A549 (cell line): ENCODE measurements around the gene TXNL4A. TPM values are rescaled to one million over a fixed set of nuclear protein-coding genes. Genes with fewer than 3 reads are reported as not detected.

Experiments
- ATAC-seq, 2 experiments: fragments of 200-7000 bp in 1 of 2; fragments of >200 bp in 1 of 2; cut with Nextera tagmentation in 1 of 2; cut with Tn5 transposase in 1 of 2; 3 replicates each; pipeline versions ENCODE4 v1.8.0 to v1.9.1; 2018 to 2020; ENCODE audit warnings: mild to moderate bottlenecking in 1 of 2, moderate library complexity in 1 of 2
- CTCF ChIA-PET: fragments of 300-600 bp; sonication (Branson Sonifier 250); formaldehyde crosslinking; extraction: SDS; loops from one replicate; lab custom pipeline; 2021; ENCODE audit warnings: antibody characterized with exemption, inconsistent platforms; lab: Yijun Ruan, JAX
- POLR2A ChIA-PET: fragments of 350-600 bp; formaldehyde crosslinking; extraction: SDS; loops from one replicate; lab custom pipeline; 2021; ENCODE audit warnings: antibody characterized with exemption, inconsistent platforms; lab: Yijun Ruan, JAX
- DNase-seq, 2 experiments: peaks; one replicate each; pipeline versions ENCODE4 v3.0.0 to v3.0.0-alpha.2; 2011 to 2016; ENCODE audit warnings: low read depth in 1 of 2, low spot score in 1 of 2
- FAIRE-seq: peaks from 2 replicates; lab custom pipeline; 2011; peaks lifted over from hg19 to GRCh38; lab: Jason Lieb, UNC
- H3K27ac ChIP-seq, 2 experiments: fragments of >200 bp; sonication (Bioruptor Twin); formaldehyde crosslinking; 3 replicates each; pipeline ENCODE4 v1.5.1; 2016 to 2017
- H3K4me1 ChIP-seq: fragments of >200 bp; sonication (Bioruptor Twin); formaldehyde crosslinking; 3 replicates; pipeline ENCODE4 v1.6.1; 2016
- H3K4me2 ChIP-seq: fragments of >200 bp; sonication (Bioruptor Twin); formaldehyde crosslinking; 3 replicates; pipeline ENCODE4 v1.6.1; 2016
- H3K4me3 ChIP-seq: fragments of >200 bp; sonication (Bioruptor Twin); formaldehyde crosslinking; 3 replicates; pipeline ENCODE4 v1.5.1; 2016
- H3K9me3 ChIP-seq: fragments of >200 bp; sonication (Bioruptor Twin); formaldehyde crosslinking; 3 replicates; pipeline ENCODE4 v1.6.1; 2016
- ATOH8 ChIP-seq: fragments of 250-450 bp; sonication (Bioruptor Pico); IDR thresholded peaks from 2 replicates; pipeline ENCODE4 v1.5.0; 2020; ENCODE audit warnings: low read depth, mild to moderate bottlenecking, moderate library complexity
- BCL3 ChIP-seq: fragments of >200 bp; sonication (Bioruptor Twin); formaldehyde crosslinking; IDR thresholded peaks from 3 replicates; pipeline ENCODE4 v1.6.1; 2016
- BHLHE40 ChIP-seq: IDR thresholded peaks from 2 replicates; pipeline ENCODE4 v1.6.1; 2012; ENCODE audit warnings: low read depth, low read length, inconsistent platforms
- CEBPB ChIP-seq, 2 experiments: fragments of >200 bp in 1 of 2; sonication (Bioruptor Twin) in 1 of 2; formaldehyde crosslinking in 1 of 2; IDR thresholded peaks; 2 replicates each; pipeline ENCODE4 v1.6.1; 2012 to 2016
- EHF ChIP-seq: fragments of 250-450 bp; sonication (Bioruptor Pico); IDR thresholded peaks from 2 replicates; pipeline ENCODE4 v1.5.0; 2020; ENCODE audit warnings: mild to moderate bottlenecking
- ELK1 ChIP-seq: fragments of 150-350 bp; IDR thresholded peaks from 2 replicates; pipeline ENCODE4 v1.6.1; 2014; ENCODE audit warnings: low read depth, mild to moderate bottlenecking, low read length
- FOSB ChIP-seq: fragments of 250-450 bp; sonication (Bioruptor Pico); IDR thresholded peaks from 2 replicates; pipeline ENCODE4 v1.5.0; 2020; ENCODE audit warnings: mild to moderate bottlenecking, moderate library complexity
- FOSL2 ChIP-seq, 2 experiments: fragments of 450-650 bp in 1 of 2; fragments of >200 bp in 1 of 2; sonication (Bioruptor Twin) in 1 of 2; formaldehyde crosslinking; IDR thresholded peaks; 2 replicates each; pipeline versions ENCODE4 v1.5.0 to v1.6.1; 2016 to 2020; ENCODE audit warnings: mild to moderate bottlenecking in 1 of 2, moderate library complexity in 1 of 2
- GATA3 ChIP-seq: IDR thresholded peaks from 2 replicates; pipeline ENCODE4 v1.6.1; 2012; ENCODE audit warnings: borderline replicate concordance
- HDAC2 ChIP-seq: fragments of 200-600 bp; sonication (generic); IDR thresholded peaks from 2 replicates; pipeline ENCODE4 v1.6.1; 2016
- HEYL ChIP-seq: fragments of 250-450 bp; sonication (Bioruptor Pico); IDR thresholded peaks from 2 replicates; pipeline ENCODE4 v1.8.0; 2021; ENCODE audit warnings: mild to moderate bottlenecking, moderate library complexity
- HMGXB4 ChIP-seq: fragments of 250-450 bp; sonication (Bioruptor Pico); IDR thresholded peaks from 2 replicates; pipeline ENCODE4 v1.5.0; 2021; ENCODE audit warnings: mild to moderate bottlenecking, moderate library complexity, borderline replicate concordance
- JUNB ChIP-seq: fragments of >200 bp; sonication (Bioruptor Twin); formaldehyde crosslinking; IDR thresholded peaks from 2 replicates; pipeline ENCODE4 v1.6.1; 2016
- MAFK ChIP-seq: fragments of 450-650 bp; IDR thresholded peaks from 2 replicates; pipeline ENCODE4 v1.6.1; 2014; ENCODE audit not compliant: partially characterized antibody
- MAZ ChIP-seq: fragments of 150-350 bp; IDR thresholded peaks from 2 replicates; pipeline ENCODE4 v1.6.1; 2014; ENCODE audit warnings: antibody characterized with exemption, low read depth, low read length, borderline replicate concordance
- NFE2L2 ChIP-seq: fragments of 150-350 bp; conservative IDR thresholded peaks from 2 replicates; pipeline ENCODE4 v1.6.1; 2014; ENCODE audit warnings: low read length
- POLR2AphosphoS2 ChIP-seq: conservative IDR thresholded peaks from 2 replicates; pipeline ENCODE4 v1.6.1; 2012; ENCODE audit warnings: low read length, improper control_type of control experiment, inconsistent platforms
- RAD21 ChIP-seq, 2 experiments: fragments of >200 bp in 1 of 2; sonication (Bioruptor Twin) in 1 of 2; formaldehyde crosslinking in 1 of 2; IDR thresholded peaks in 1 of 2; conservative IDR thresholded peaks in 1 of 2; 2 replicates in 1 of 2; 3 replicates in 1 of 2; pipeline ENCODE4 v1.6.1; 2012 to 2018; ENCODE audit warnings: inconsistent platforms in 1 of 2
- RNF2 ChIP-seq: fragments of 200-600 bp; sonication (generic); IDR thresholded peaks from 2 replicates; pipeline ENCODE4 v1.6.1; 2016; ENCODE audit warnings: low read depth, mild to moderate bottlenecking, antibody characterized with exemption, moderate library complexity, borderline replicate concordance
- TFCP2L1 ChIP-seq: fragments of 250-450 bp; sonication (Bioruptor Pico); IDR thresholded peaks from 2 replicates; pipeline ENCODE4 v1.5.0; 2021; ENCODE audit warnings: mild to moderate bottlenecking
- TP53 ChIP-seq: fragments of 250-450 bp; sonication (Bioruptor Pico); IDR thresholded peaks from 2 replicates; pipeline ENCODE4 v1.5.0; 2021; ENCODE audit warnings: mild to moderate bottlenecking, moderate library complexity
- ZNF302 ChIP-seq: fragments of 250-450 bp; sonication (Bioruptor Pico); IDR thresholded peaks from 2 replicates; pipeline ENCODE4 v1.9.0; 2021; ENCODE audit warnings: inconsistent platforms, mild to moderate bottlenecking, moderate library complexity
- ZSCAN20 ChIP-seq: fragments of 250-450 bp; sonication (Bioruptor Pico); IDR thresholded peaks from 2 replicates; pipeline ENCODE4 v1.8.0; 2022; ENCODE audit warnings: mild to moderate bottlenecking, moderate library complexity
- WGBS: methylation state at CpG from one replicate; pipeline ENCODE4 v1.1.6; 2017; ENCODE audit errors: missing lambda C conversion rate; 5-methylcytosine and 5-hydroxymethylcytosine counted together
- polyA plus RNA-seq, 4 experiments: library from polyadenylated mRNA; depleted of rRNA in 3 of 4; stranded (reverse); fragments of >200 nt; fragmentation: RNase III in 1 of 4; extraction: RNeasy Plus Mini Kit Qiagen cat#74134 plus additional on column Dnase treatment in 1 of 4; gene quantifications; 2 replicates in 3 of 4; 3 replicates in 1 of 4; pipeline ENCODE4 v1.2.3, GENCODE V29; 2011 to 2017

Gene TXNL4A
- polyA plus RNA-seq, 2 of the 4 experiments (the other 2 are of a cell fraction), result 99.6 to 139 TPM

- no peak for TF ChIP-seq BCL3
These were observed 21.5 kb upstream of the TXNL4A start (continued) for GRCh38 chr18:80009661-80010550.

GRCh38 chr18:80006724-80007123, 18.4 kb upstream of the TXNL4A start:
- ChIA-PET CTCF (interaction anchor here (0.6 kb wide), 1 partner anchor 18 kb away, joined by 3 read pairs; no protein-coding TSS in a partner anchor), POLR2A (no interaction called here)
- no peak for DNase-seq
- 64% methylated on average over 7 of the region's 7 CpGs for WGBS
- FAIRE-seq, result no peak
- Histone ChIP-seq H3K9me3 (no peaks in the 10 kb centered on the region), H3K27ac (no peak overlapping the region), H3K4me3 (no peak overlapping the region), H3K4me2 (no peak overlapping the region), H3K4me1 (peaks cover 11% of the 10 kb centered on the region)
- no peak for ATAC-seq
- TF ChIP-seq JUNB, result no peak
- TF ChIP-seq POLR2AphosphoS2, result no peak
- no peak for TF ChIP-seq NFE2L2
- no peak for TF ChIP-seq ZSCAN20
- no peak for TF ChIP-seq RNF2
- TF ChIP-seq RAD21 (conservative IDR thresholded peaks at IDR 0.05 in 1 of 2, IDR thresholded peaks at IDR 0.05 in 1 of 2), result no peak
- no peak for TF ChIP-seq FOSL2 (IDR thresholded peaks at IDR 0.05)
- no peak for TF ChIP-seq FOSL2 (CRISPR knock-in tag; IDR thresholded peaks at IDR 0.05)
- no peak for TF ChIP-seq TFCP2L1 (CRISPR knock-in tag)
- TF ChIP-seq GATA3, result no peak
- TF ChIP-seq FOSB (CRISPR knock-in tag), result no peak

- no peak for ATAC-seq
- POLR2A ChIA-PET, result no interaction called here
These were observed 16.4 kb upstream of the TXNL4A start for GRCh38 chr18:80004600-80005342.

GRCh38 chr18:80002468-80002867, 14.1 kb upstream of the TXNL4A start:
- Histone ChIP-seq H3K4me1 (no peaks in the 10 kb centered on the region), H3K4me2 (no peak overlapping the region), H3K9me3 (peaks cover 2% of the 10 kb centered on the region; the same call in 1 of the 3 replicates), H3K4me3 (no peak overlapping the region), H3K27ac (no peak overlapping the region)
- DNase-seq, result no peak
- ATAC-seq, result no peak
- CTCF ChIA-PET, result no interaction called here
- 53% methylated on average over 5 of the region's 5 CpGs for WGBS
- POLR2A ChIA-PET, result no interaction called here
- FAIRE-seq, result no peak
- TF ChIP-seq HDAC2 (no peak), JUNB (no peak), CEBPB (IDR thresholded peaks at IDR 0.05) (no peak), ATOH8 (CRISPR knock-in tag) (no peak), BHLHE40 (no peak), HMGXB4 (CRISPR knock-in tag) (no peak), ZNF302 (CRISPR knock-in tag) (no peak), TP53 (CRISPR knock-in tag) (no peak), EHF (no peak), ELK1 (no peak), RNF2 (no peak)

More at GRCh38 chr18:80004600-80005342, 16.4 kb upstream of the TXNL4A start:
- no peak for FAIRE-seq
- H3K9me3 ChIP-seq, result peaks cover 2% of the 10 kb centered on the region; the same call in 1 of the 3 replicates
- CTCF ChIA-PET, result no interaction called here
- H3K27ac ChIP-seq, result no peak overlapping the region
- TF ChIP-seq GATA3 (no peak), MAZ (no peak), HEYL (CRISPR knock-in tag) (no peak), MAFK (no peak), ATOH8 (CRISPR knock-in tag) (no peak)
- no peak overlapping the region for H3K4me2 ChIP-seq
- 65% methylated on average over 12 of the region's 12 CpGs for WGBS
- no peak overlapping the region for H3K4me3 ChIP-seq
- no peak for DNase-seq
- H3K4me1 ChIP-seq, result peaks cover 2% of the 10 kb centered on the region
